Endometrium (tissue), 2 donors: Measurements from ENCODE around the gene A1CF.

ENCODE experiments used
- FAIRE-seq: peaks from 2 replicates; lab custom pipeline; 2012; peaks lifted over from hg19 to GRCh38; lab: Jason Lieb, UNC
- donor health status: control.
- donor health status: control.

The A1CF gene

GRCh38 chr10:50862719-50863118, 22.7 kb downstream of the A1CF start:
- FAIRE-seq: no peak

DNA sequence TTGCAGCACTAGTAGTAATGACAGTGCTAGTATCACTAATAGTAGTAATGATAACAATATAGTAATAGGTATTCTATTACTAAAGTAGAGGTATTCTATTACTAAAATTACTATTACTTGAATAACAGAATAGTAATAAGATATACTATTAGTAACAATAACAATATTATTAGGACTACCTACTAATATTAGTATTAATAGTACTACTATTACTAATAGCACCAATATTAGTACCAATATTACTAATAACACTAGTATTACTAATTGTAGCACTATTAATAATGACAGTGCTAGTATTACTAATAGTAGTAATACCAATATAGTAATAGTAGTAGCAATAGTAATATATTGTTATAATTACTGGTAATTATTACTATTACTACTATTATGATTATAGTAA, 24.1 kb downstream of the A1CF start:
- no peak for FAIRE-seq

DNA sequence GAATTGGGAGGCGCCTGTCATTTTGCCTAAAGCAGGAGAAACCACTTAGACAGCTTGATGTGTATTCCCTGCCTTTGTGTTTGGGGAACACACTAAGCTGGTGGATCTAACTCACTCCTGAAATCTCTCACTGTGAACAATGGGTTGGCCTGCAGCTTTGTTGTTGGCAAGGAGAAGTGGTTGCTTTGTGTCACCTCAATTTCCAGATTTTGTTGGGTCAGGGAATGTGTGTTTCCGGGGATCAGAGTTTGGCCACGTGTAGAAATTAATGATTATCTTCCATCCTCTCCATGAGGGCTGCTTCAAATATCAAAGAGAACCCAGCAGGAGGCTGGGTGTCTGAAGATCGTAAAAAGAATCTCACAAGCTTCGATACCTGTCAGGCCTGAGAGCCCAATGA, 27.8 kb downstream of the A1CF start:
- no peak for FAIRE-seq

DNA sequence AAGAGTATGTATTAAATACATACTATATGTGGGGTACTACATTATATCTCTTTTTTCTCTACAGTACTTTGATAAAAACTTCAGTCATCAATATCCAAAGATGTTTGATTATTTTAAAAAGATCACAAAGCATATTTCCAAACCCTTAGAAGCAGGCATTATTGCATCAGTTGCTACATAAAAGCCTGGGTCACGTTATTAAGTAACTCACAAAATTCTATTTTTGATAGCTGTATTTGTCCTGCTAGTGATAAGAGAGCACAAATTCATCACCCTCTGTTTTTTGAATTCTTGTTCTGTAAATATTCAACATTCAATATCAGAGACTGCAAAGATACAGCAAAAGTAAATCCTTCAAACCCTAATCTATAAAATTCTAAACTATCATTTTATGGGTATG, 30.0 kb downstream of the A1CF start:
- FAIRE-seq: no peak

DNA sequence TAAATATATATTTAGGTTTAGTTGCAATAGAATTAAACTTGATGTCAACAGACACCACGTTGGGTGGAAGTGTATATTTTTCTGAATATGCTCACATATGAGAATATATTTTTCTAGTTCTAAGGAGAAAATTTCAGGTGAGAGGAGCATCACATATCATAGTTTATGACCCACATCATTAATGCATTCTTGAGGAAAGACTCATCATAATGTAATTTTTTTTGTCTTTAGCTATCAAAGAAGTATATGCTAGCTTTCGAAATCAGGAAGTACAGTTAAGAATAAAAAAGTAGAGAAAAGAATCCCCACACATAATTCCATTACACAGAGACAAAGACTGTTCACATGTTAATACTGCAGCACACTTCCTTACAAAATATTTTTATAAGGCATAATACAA, 30.4 kb downstream of the A1CF start:
- FAIRE-seq: no peak

DNA sequence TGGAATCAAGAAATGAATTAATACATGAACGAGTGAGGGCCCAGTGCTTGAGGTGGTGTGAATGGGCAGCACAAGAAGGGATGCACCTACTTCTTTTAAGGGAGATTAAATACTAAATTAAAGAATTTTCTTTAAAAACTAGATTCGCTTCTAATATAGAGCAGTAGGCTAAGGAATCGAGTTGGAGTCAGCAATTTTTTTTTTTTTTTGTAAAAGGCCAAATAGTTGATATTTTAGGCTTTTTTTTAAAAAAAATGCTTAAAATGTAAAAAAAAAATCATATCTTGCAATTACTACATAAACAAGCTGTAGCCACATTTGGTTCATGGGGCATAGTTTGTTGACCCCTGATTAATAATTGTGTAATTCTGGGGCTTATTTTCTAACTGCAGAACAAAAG, 31.9 kb downstream of the A1CF start:
- FAIRE-seq: no peak

- FAIRE-seq: no peak
Observed at GRCh38 chr10:50851884-50852671, 33.3 kb downstream of the A1CF start.

GRCh38 chr10:50850578-50851230, 34.7 kb downstream of the A1CF start:
- FAIRE-seq: no peak

GRCh38 chr10:50846753-50847152, 38.7 kb downstream of the A1CF start:
- no peak for FAIRE-seq

DNA sequence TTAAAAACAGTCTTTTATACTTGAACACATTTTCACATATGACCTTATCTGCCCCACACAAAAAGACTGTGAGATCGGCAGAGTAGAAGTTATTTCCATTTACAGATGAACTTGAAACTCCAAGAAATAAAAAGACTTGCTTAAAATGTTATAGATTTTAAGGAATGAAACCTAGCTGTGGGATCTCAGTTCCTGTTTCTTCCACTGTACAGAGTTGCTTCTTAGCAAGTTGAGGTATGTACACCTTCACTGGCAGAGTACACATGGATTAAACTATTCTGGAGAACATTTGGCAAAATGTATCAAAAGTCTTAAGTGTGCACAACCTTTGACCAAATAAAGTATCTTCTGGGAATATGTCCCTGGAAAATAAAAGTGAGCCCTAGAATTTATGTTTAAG, 48.3 kb downstream of the A1CF start:
- FAIRE-seq: no peak

DNA sequence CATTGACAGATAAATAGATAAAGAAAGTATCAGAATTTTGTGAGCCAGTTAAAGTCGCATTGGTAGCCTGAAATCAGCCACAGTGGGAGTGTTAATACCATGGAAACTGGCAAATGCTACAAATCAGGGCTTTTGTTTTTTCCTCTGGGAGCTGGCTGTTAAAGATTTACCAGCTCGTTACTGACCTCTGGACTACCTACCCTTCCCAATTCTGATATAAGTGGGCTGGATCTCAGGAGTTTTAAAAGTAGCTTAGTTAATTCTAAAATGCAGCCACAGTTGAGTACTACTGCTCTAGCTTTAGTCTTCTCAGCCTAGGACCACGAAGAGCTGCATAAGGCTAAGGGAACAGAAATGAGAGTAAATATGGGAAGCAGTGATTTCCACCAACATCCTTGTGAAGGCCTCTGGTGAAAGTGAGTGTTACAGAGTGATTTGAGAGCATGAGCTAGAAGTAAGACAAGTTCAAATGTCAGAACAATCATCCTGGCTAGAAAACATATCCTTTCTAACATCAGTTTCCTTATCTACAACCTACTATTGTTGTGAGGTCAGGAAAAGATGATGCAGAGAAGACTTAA, 53.2 kb downstream of the A1CF start:
- FAIRE-seq: no peak

DNA sequence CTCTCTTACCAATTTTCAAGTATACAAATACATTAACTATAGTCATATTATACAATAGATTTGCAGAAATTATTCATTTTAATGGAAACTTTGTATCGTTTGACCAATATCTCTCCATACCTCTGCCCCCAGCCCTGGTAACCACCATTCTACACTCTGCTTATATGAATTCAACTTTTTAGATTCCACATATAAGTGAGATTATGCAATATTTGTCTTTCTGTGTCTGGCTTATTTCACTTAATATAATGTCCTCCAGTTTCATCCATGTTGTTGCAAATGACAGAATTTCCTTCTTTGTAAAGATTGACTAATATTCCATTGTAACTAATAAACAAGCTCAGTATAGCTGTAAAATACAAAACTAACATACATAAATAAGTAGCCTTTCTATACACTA, 55.4 kb downstream of the A1CF start:
- FAIRE-seq: no peak

- FAIRE-seq: no peak
Observed at GRCh38 chr10:50824782-50825181, 60.6 kb downstream of the A1CF start.

DNA sequence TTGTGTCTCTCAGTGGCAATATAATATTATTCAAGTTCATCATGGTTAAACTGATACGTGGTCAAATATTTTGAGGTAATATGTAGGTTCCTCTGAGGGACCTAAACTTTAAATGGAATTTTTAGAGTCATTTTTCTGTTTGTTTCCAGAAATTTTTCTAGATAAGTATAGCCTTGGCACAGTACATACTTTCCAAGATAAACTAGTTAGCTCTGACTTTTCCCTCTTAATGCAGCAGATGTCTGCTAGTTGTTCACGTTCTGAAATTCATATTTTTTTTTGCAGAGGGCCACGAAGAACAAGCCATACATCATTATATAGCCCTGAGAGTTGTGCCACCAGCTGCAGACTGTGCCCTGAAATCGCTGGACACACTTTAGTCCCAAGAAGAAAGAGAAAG, 61.6 kb downstream of the A1CF start:
- no peak for FAIRE-seq

GRCh38 chr10:50809596-50809995, 75.8 kb downstream of the A1CF start:
- FAIRE-seq: no peak

- FAIRE-seq: no peak
Observed at GRCh38 chr10:50807851-50808776, 77.3 kb downstream of the A1CF start.

DNA sequence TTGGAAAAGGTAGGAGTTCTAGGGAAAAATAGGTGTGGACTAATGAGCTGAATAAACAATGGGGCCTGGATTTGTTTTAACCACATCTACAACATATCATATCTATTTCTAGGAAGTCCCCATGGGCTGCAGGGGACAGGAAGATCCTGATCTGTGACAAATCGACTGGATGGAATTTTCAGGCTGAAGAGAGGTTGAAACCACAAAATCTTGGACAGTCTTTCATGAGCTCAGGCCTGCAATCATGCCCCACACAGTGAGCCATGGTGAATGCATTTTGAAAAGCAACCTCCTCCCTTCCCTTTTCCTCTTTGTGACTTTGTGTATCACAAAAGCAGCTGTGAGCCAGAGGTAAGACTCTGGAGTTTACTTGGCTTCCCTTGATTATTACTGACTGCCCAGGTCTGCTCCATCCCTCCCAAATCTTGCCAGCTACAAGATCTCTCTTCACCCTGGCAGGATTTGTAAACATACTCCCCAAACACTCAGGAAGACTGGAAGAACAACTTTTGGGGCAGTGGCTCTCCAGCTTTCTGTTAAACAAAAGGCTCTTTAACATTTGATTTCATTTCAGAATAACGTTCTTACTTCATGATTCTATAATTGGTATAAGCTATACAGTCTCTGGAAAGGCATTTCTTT, 79.3 kb downstream of the A1CF start:
- no peak for FAIRE-seq

DNA sequence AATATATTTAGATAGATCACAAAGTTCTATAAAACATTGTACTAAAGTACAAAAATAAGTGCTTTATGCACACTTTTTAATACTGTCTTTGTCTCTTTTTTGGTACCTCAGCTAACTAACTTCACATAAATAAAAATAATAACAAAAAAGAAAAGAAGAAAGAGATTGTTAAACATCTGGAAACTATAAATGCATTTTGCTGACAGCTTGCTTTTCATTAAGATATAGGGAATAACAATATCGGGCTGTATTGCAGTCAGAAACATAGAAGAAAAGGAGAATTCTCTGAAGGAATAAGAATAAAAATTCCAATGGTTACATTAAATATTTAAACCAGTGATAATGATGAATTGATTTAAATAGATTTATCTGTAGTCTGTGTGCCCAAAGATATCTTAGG, 85.8 kb downstream of the A1CF start:
- FAIRE-seq: no peak

GRCh38 chr10:50798297-50798696, 87.1 kb downstream of the A1CF start:
- FAIRE-seq: no peak

- no peak for FAIRE-seq
Observed at GRCh38 chr10:50796693-50797092, 88.7 kb downstream of the A1CF start.

DNA sequence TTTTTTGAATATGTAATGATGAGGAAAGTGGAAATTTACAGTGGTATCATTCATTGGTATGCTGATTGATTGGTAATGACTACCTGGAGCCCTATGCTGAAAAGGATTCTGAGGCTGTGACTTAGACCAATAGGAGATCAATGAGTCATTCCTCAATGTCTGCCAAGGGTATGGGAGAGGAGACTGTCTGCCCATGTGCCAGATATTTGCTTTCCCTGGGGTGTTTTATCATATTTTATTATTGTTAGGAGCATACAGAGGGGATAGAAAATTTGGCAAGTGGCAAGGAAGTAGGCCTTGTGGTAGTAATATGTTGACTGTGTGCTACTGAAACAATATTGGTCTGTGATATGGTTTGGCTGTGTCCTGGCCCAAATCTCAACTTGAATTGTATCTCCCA, 90.9 kb downstream of the A1CF start:
- no peak for FAIRE-seq
